HepG2 (cell line): ENCODE results near the gene YPEL5. TPM values are rescaled to one million over a fixed set of nuclear protein-coding genes. Genes with fewer than 3 reads are reported as not detected.

Source experiments
- AHR ChIP-seq: IDR thresholded peaks from 2 replicates; pipeline ENCODE4 v1.6.1; 2018; ENCODE audit warnings: missing genetic modification reagents, missing compliant biosample characterization
- KAT8 ChIP-seq: IDR thresholded peaks from 2 replicates; pipeline ENCODE4 v1.6.1; 2016; ENCODE audit warnings: missing genetic modification reagents, missing compliant biosample characterization
- KDM4B ChIP-seq: sonication (generic); formaldehyde crosslinking; IDR thresholded peaks from 2 replicates; pipeline ENCODE4 v1.4.0; 2020; ENCODE audit warnings: missing genetic modification reagents
- KLF15 ChIP-seq: sonication (generic); formaldehyde crosslinking; IDR thresholded peaks from 2 replicates; pipeline ENCODE4 v1.8.1; 2023; ENCODE audit warnings: borderline replicate concordance, mild to moderate bottlenecking, inconsistent platforms, missing genetic modification reagents, mixed read lengths
- KMT2A ChIP-seq: sonication (generic); formaldehyde crosslinking; IDR thresholded peaks from 2 replicates; pipeline ENCODE4 v1.4.0; 2020; ENCODE audit warnings: missing genetic modification reagents
- MAFF ChIP-seq: IDR thresholded peaks from 2 replicates; pipeline ENCODE4 v1.6.1; 2011; ENCODE audit warnings: low read depth, low read length, improper control_type of control experiment
- MXI1 ChIP-seq: IDR thresholded peaks from 3 replicates; pipeline ENCODE4 v1.6.1; 2012; ENCODE audit warnings: low read depth, low read length, inconsistent platforms, borderline replicate concordance
- NAIF1 ChIP-seq: sonication (generic); formaldehyde crosslinking; IDR thresholded peaks from 2 replicates; pipeline ENCODE4 v1.5.0; 2020; ENCODE audit warnings: mild to moderate bottlenecking, missing genetic modification reagents, borderline replicate concordance
- NFATC3 ChIP-seq: sonication (generic); formaldehyde crosslinking; IDR thresholded peaks from 2 replicates; pipeline ENCODE4 v1.5.1; 2020; ENCODE audit warnings: mild to moderate bottlenecking, missing genetic modification reagents
- NFE2 ChIP-seq: sonication (generic); formaldehyde crosslinking; IDR thresholded peaks from 2 replicates; pipeline ENCODE4 v1.4.0; 2020; ENCODE audit warnings: missing genetic modification reagents
- PCBP1 ChIP-seq: fragments of 200-400 bp; formaldehyde crosslinking; IDR thresholded peaks from 2 replicates; pipeline ENCODE4 v1.6.1; 2017; ENCODE audit warnings: mild to moderate bottlenecking, low read depth, low read length, borderline replicate concordance
- PTBP1 ChIP-seq: fragments of 200-400 bp; formaldehyde crosslinking; IDR thresholded peaks from 2 replicates; pipeline ENCODE4 v1.6.1; 2018; ENCODE audit warnings: low read length, low read depth; ENCODE audit not compliant: poor library complexity, severe bottlenecking
- SNAPC2 ChIP-seq: sonication (generic); formaldehyde crosslinking; IDR thresholded peaks from 2 replicates; pipeline ENCODE4 v1.8.1; 2022; ENCODE audit warnings: mild to moderate bottlenecking, missing genetic modification reagents
- SRY ChIP-seq: sonication (generic); formaldehyde crosslinking; IDR thresholded peaks from 2 replicates; pipeline ENCODE4 v1.8.0; 2022; ENCODE audit warnings: mild to moderate bottlenecking, missing genetic modification reagents
- SUZ12 ChIP-seq: fragments of 150-350 bp; IDR thresholded peaks from 2 replicates; pipeline ENCODE4 v1.6.1; 2014; ENCODE audit warnings: low read depth, low read length
- YEATS2 ChIP-seq: sonication (generic); formaldehyde crosslinking; IDR thresholded peaks from 2 replicates; pipeline ENCODE4 v1.4.0; 2020; ENCODE audit warnings: missing genetic modification reagents, borderline replicate concordance
- ZNF264 ChIP-seq: sonication (generic); formaldehyde crosslinking; IDR thresholded peaks from 2 replicates; pipeline ENCODE4 v1.4.0; 2020; ENCODE audit warnings: missing genetic modification reagents
- ZNF720 ChIP-seq: sonication (generic); formaldehyde crosslinking; IDR thresholded peaks from 2 replicates; pipeline ENCODE4 v1.4.0; 2020; ENCODE audit warnings: missing genetic modification reagents
- ZNF770 ChIP-seq: sonication (generic); formaldehyde crosslinking; IDR thresholded peaks from 2 replicates; pipeline ENCODE4 v1.5.0; 2020; ENCODE audit warnings: mild to moderate bottlenecking, missing genetic modification reagents
- ZSCAN20 ChIP-seq: sonication (generic); formaldehyde crosslinking; IDR thresholded peaks from 2 replicates; pipeline ENCODE4 v1.4.0; 2020; ENCODE audit warnings: missing genetic modification reagents, mild to moderate bottlenecking, borderline replicate concordance
- ZSCAN31 ChIP-seq: sonication (generic); formaldehyde crosslinking; IDR thresholded peaks from 2 replicates; pipeline ENCODE4 v1.5.0; 2020; ENCODE audit warnings: low read depth, mild to moderate bottlenecking, missing genetic modification reagents
- ZUFSP ChIP-seq: sonication (generic); formaldehyde crosslinking; IDR thresholded peaks from 2 replicates; pipeline ENCODE4 v1.9.0; 2021; ENCODE audit warnings: missing genetic modification reagents, mild to moderate bottlenecking, borderline replicate concordance
- polyA plus RNA-seq, 8 experiments: library from polyadenylated mRNA; depleted of rRNA in 3 of 8; stranded (reverse) in 7 of 8; unstranded in 1 of 8; fragments of >200 nt; fragmentation: Illumina TruSeq in 4 of 8; extraction: Trizol in 4 of 8; gene quantifications; 2 replicates each; pipeline versions ENCODE4 v1.2.1 to v1.2.3, GENCODE V29; 2011 to 2016; ENCODE audit warnings: low read depth in 4 of 8, missing spikeins in 1 of 8, mixed read lengths in 1 of 8; ENCODE audit not compliant: insufficient read depth in 1 of 8
- total RNA-seq, 5 experiments: library from RNA; depleted of rRNA; stranded (reverse); fragments of >200 nt; fragmentation: Illumina TruSeq; extraction: Trizol; gene quantifications; 2 replicates each; pipeline ENCODE4 v1.2.3, GENCODE V29; 2016; ENCODE audit warnings: low read depth in 1 of 5
- TF ChIP-seq, protein P1 (sequence below): sonication (generic); formaldehyde crosslinking; IDR thresholded peaks from 2 replicates; pipeline ENCODE4 v1.4.0; 2020; ENCODE audit warnings: missing genetic modification reagents; ENCODE audit errors: not compliant biosample characterization

YPEL5 gene
- total and polyA plus RNA-seq, 2 of the 13 experiments (the other 11 are each of a cell fraction or from before 2014, with no cell fraction given), result 12.7 to 49.7 TPM

GRCh38 chr2:30146337-30147195, at the start of gene YPEL5 (continued):
- TF ChIP-seq AHR, result no peak
- TF ChIP-seq NAIF1 (CRISPR knock-in tag), result peak; percentile 49; the same call in 1 of the 2 replicates
- TF ChIP-seq MAFF, result peak; percentile 42
- peak; percentile 61; the same call in 1 of the 2 replicates for TF ChIP-seq SNAPC2 (CRISPR knock-in tag)
- no peak for TF ChIP-seq NFATC3 (CRISPR knock-in tag)
- TF ChIP-seq ZNF264 (CRISPR knock-in tag), result peak; percentile 45; the same call in 1 of the 2 replicates
- TF ChIP-seq KAT8 (CRISPR knock-in tag), result peak; percentile 65
- TF ChIP-seq ZNF770 (CRISPR knock-in tag), result 0 out of 2 replicates have a peak, but pooled peaks have one; percentile 27
- TF ChIP-seq YEATS2 (CRISPR knock-in tag), result peak; percentile 72; the same call in 1 of the 2 replicates
- 0 out of 2 replicates have a peak, but pooled peaks have one; percentile 25 for TF ChIP-seq SRY
- TF ChIP-seq NFE2 (CRISPR knock-in tag), result 0 out of 2 replicates have a peak, but pooled peaks have one; percentile 53
- no peak for TF ChIP-seq ZUFSP (CRISPR knock-in tag)
- TF ChIP-seq MXI1, result peak; percentile 94; the same call in 1 of the 3 replicates
- no peak for TF ChIP-seq ZNF720 (CRISPR knock-in tag)
- TF ChIP-seq SUZ12, result no peak
- TF ChIP-seq ZSCAN31 (CRISPR knock-in tag), result peak; percentile 81; the same call in 1 of the 2 replicates
- peak; percentile 23; the same call in 1 of the 2 replicates for TF ChIP-seq KLF15 (CRISPR knock-in tag)
- TF ChIP-seq PCBP1, result 0 out of 2 replicates have a peak, but pooled peaks have one; percentile 66
- 0 out of 2 replicates have a peak, but pooled peaks have one; percentile 13 for TF ChIP-seq KMT2A (CRISPR knock-in tag)
- peak; percentile 34 for TF ChIP-seq PTBP1
- TF ChIP-seq, protein P1, sequence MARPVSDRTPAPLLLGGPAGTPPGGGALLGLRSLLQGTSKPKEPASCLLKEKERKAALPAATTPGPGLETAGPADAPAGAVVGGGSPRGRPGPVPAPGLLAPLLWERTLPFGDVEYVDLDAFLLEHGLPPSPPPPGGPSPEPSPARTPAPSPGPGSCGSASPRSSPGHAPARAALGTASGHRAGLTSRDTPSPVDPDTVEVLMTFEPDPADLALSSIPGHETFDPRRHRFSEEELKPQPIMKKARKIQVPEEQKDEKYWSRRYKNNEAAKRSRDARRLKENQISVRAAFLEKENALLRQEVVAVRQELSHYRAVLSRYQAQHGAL (CRISPR knock-in tag), result no peak
- no peak; the same call in 1 of the 2 replicates for TF ChIP-seq ZSCAN20
- 0 out of 2 replicates have a peak, but pooled peaks have one; percentile 20 for TF ChIP-seq KDM4B (CRISPR knock-in tag)
